Endothelial cell of umbilical vein (primary cell): ENCODE data around the gene RSPH1. TPM values are rescaled to one million over a fixed set of nuclear protein-coding genes. Genes with fewer than 3 reads are reported as not detected.

Experiments used
- BruUV-seq: library from RNA; stranded (reverse); fragments of 400-500 nt; replicated peaks from 2 replicates; lab custom pipeline; 2021; lab: Mats Ljungman, UMichigan
- CTCF ChIA-PET: fragments of 300-600, 350-600 bp; sonication (Branson Sonifier 250); formaldehyde crosslinking; loops from one replicate; lab custom pipeline; 2021; ENCODE audit warnings: antibody characterized with exemption, inconsistent platforms; lab: Charles Lee
- POLR2A ChIA-PET: fragments of 300-600, 350-600 bp; sonication (Branson Sonifier 250); formaldehyde crosslinking; loops from one replicate; lab custom pipeline; 2021; ENCODE audit warnings: antibody characterized with exemption, inconsistent platforms; lab: Charles Lee
- DNase-seq: peaks from one replicate; pipeline ENCODE4 v3.0.0-alpha.2; 2011; ENCODE audit warnings: low read depth, low spot score
- FAIRE-seq: peaks from 2 replicates; lab custom pipeline; 2011; peaks lifted over from hg19 to GRCh38; lab: Jason Lieb, UNC
- H2AFZ ChIP-seq: 2 replicates; pipeline ENCODE4 v1.6.0; 2012; ENCODE audit warnings: low read depth, low read length, control low read depth, inconsistent platforms
- H3K27ac ChIP-seq: 2 replicates; pipeline ENCODE4 v1.5.1; 2011; ENCODE audit warnings: low read depth, mild to moderate bottlenecking, control low read depth, low read length, moderate library complexity; ENCODE audit not compliant: insufficient read depth
- H3K27me3 ChIP-seq, 2 experiments: 2 replicates each; pipeline versions ENCODE4 v1.6.0 to v1.6.1; 2011; ENCODE audit warnings: low read length in 2 of 2, mixed read lengths in 1 of 2; ENCODE audit not compliant: control insufficient read depth in 2 of 2, insufficient read depth in 2 of 2
- H3K36me3 ChIP-seq, 2 experiments: 2 replicates in 1 of 2; 3 replicates in 1 of 2; pipeline ENCODE4 v1.5.1; 2011; ENCODE audit warnings: low read length in 2 of 2, mild to moderate bottlenecking in 1 of 2, moderate library complexity in 1 of 2; ENCODE audit not compliant: control insufficient read depth in 2 of 2, insufficient read depth in 2 of 2; ENCODE audit errors: extremely low read depth in 1 of 2
- H3K4me1 ChIP-seq: 3 replicates; pipeline ENCODE4 v1.5.1; 2011; ENCODE audit warnings: mild to moderate bottlenecking, low read length; ENCODE audit not compliant: control insufficient read depth, insufficient read depth; ENCODE audit errors: extremely low read depth
- H3K4me2 ChIP-seq: 2 replicates; pipeline ENCODE4 v1.6.1; 2011; ENCODE audit warnings: low read length, control low read depth, mixed read lengths; ENCODE audit not compliant: insufficient read depth
- H3K4me3 ChIP-seq, 3 experiments: fragments of 200-600 bp in 1 of 3; sonication (generic), shearing (Covaris generic) in 1 of 3; replicated peaks in 1 of 3; 2 replicates each; pipeline ENCODE4 v1.5.1; 2011 to 2016; ENCODE audit warnings: control low read depth in 3 of 3, low read length in 3 of 3, mild to moderate bottlenecking in 2 of 3, inconsistent platforms in 1 of 3, low read depth in 1 of 3, moderate library complexity in 1 of 3; ENCODE audit not compliant: insufficient read depth in 1 of 3
- H3K79me2 ChIP-seq: 2 replicates; pipeline ENCODE4 v1.6.0; 2012; ENCODE audit warnings: low read length, inconsistent platforms; ENCODE audit not compliant: control insufficient read depth, insufficient read depth
- H3K9ac ChIP-seq: replicated peaks from 2 replicates; pipeline ENCODE3; 2011; ENCODE audit warnings: low read length, control low read depth; ENCODE audit not compliant: insufficient read depth; ENCODE audit errors: extremely low read depth
- H3K9me1 ChIP-seq: replicated peaks from 3 replicates; pipeline ENCODE4 v1.6.0; 2011; ENCODE audit warnings: mild to moderate bottlenecking, low read length; ENCODE audit not compliant: control insufficient read depth, insufficient read depth; ENCODE audit errors: extremely low read depth
- H3K9me3 ChIP-seq: replicated peaks from 2 replicates; pipeline ENCODE4 v1.5.1; 2012; ENCODE audit warnings: low read length, inconsistent platforms; ENCODE audit not compliant: control insufficient read depth, insufficient read depth
- H4K20me1 ChIP-seq: replicated peaks from 2 replicates; pipeline ENCODE3; 2011; ENCODE audit warnings: mild to moderate bottlenecking, low read length; ENCODE audit not compliant: control insufficient read depth, insufficient read depth; ENCODE audit errors: extremely low read depth
- CTCF ChIP-seq, 2 donors: IDR thresholded peaks; 1 replicate in 1 of 2; 2 replicates in 1 of 2; pipeline ENCODE4 v1.5.1; 2011; ENCODE audit warnings: low read length in 2 of 2, mild to moderate bottlenecking in 2 of 2, moderate library complexity in 2 of 2, control low read depth in 1 of 2, inconsistent platforms in 1 of 2, low read depth in 1 of 2; ENCODE audit not compliant: insufficient read depth in 1 of 2; ENCODE audit errors: extremely low read depth in 1 of 2
- EZH2 ChIP-seq: IDR thresholded peaks from 2 replicates; pipeline ENCODE4 v1.6.1; 2012; ENCODE audit warnings: borderline replicate concordance, low read depth, mild to moderate bottlenecking, moderate library complexity, low read length, inconsistent platforms; ENCODE audit not compliant: severe bottlenecking
- FOS ChIP-seq: IDR thresholded peaks from 2 replicates; pipeline ENCODE4 v1.6.1; 2011; ENCODE audit warnings: mild to moderate bottlenecking, low read length, moderate library complexity, borderline replicate concordance; ENCODE audit not compliant: insufficient read depth
- GATA2 ChIP-seq: IDR thresholded peaks from 2 replicates; pipeline ENCODE4 v1.7.0; 2011; ENCODE audit warnings: low read depth, mild to moderate bottlenecking, moderate library complexity, mixed read lengths, low read length; ENCODE audit not compliant: insufficient read length, insufficient read depth
- JUN ChIP-seq: IDR thresholded peaks from 2 replicates; pipeline ENCODE4 v1.6.1; 2011; ENCODE audit warnings: borderline replicate concordance, low read depth; ENCODE audit not compliant: insufficient read length, insufficient read depth
- MYC ChIP-seq: IDR thresholded peaks from one replicate; pipeline ENCODE4 v1.6.1; 2011; ENCODE audit warnings: mild to moderate bottlenecking, low read depth, low read length
- POLR2A ChIP-seq: IDR thresholded peaks from 2 replicates; pipeline ENCODE4 v1.6.1; 2012; ENCODE audit warnings: low read depth, mild to moderate bottlenecking, control low read depth, low read length
- POLR2AphosphoS5 ChIP-seq: IDR thresholded peaks from 2 replicates; pipeline ENCODE4 v1.6.1; 2012; ENCODE audit warnings: low read depth, mild to moderate bottlenecking, control low read depth, low read length, moderate library complexity; ENCODE audit not compliant: insufficient read depth
- dilution Hi-C: fragments of 300-500 bp; cut with MboI; formaldehyde crosslinking; loops from one replicate; pipeline ENCODE4 v1.15.0; 2019; ENCODE audit warnings: low sequenced_read_pairs; ENCODE audit not compliant: extremely low pct_ligation_motif_present
- intact Hi-C: fragments of 100-400 bp; cut with micrococcal nuclease; formaldehyde crosslinking; loops from one replicate; pipeline ENCODE4 v1.10.0; 2022
- polyA plus RNA-seq, 4 experiments: library from polyadenylated mRNA; depleted of rRNA in 3 of 4; stranded (reverse) in 3 of 4; unstranded in 1 of 4; fragments of >200 nt; gene quantifications; 2 replicates each; pipeline versions ENCODE4 v1.2.1 to v1.2.3, GENCODE V29; 2011 to 2012; ENCODE audit warnings: missing spikeins in 1 of 4
- total RNA-seq: library from RNA; stranded (reverse); gene quantifications from 2 replicates; pipeline ENCODE4 v1.2.3, GENCODE V29; 2021
- TF ChIP-seq, protein P1 (sequence below): IDR thresholded peaks from 2 replicates; pipeline ENCODE4 v1.6.1; 2011; ENCODE audit not compliant: insufficient read depth, insufficient read length

RSPH1 gene
- total and polyA plus RNA-seq, 2 donors (not counting 3 experiments of a cell fraction or from before 2014, with no cell fraction given) = 0.08 TPM; not detected in 1

- Histone ChIP-seq H3K4me3 (no peak overlapping the region), H3K27ac (no peak overlapping the region), H3K9me3 (no peaks in the 10 kb centered on the region), H3K4me2 (no peak overlapping the region), H3K79me2 (no peaks in the 10 kb centered on the region), H3K36me3 (no peaks in the 10 kb centered on the region), H4K20me1 (no peaks in the 10 kb centered on the region), H3K9me1 (no peaks in the 10 kb centered on the region), H2AFZ (no peak overlapping the region), H3K4me1 (peaks cover 4% of the 10 kb centered on the region), H3K27me3 (no peaks in the 10 kb centered on the region), H3K9ac (no peak overlapping the region)
- intact Hi-C loops (no loop called here), dilution Hi-C loops (no loop called here)
- ChIA-PET POLR2A (no interaction called here), CTCF (no interaction called here)
- DNase-seq (no peak), FAIRE-seq (no peak)
- TF ChIP-seq EZH2 = no peak
- TF ChIP-seq, protein P1, sequence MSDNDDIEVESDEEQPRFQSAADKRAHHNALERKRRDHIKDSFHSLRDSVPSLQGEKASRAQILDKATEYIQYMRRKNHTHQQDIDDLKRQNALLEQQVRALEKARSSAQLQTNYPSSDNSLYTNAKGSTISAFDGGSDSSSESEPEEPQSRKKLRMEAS = no peak
- no peak for TF ChIP-seq POLR2A
- TF ChIP-seq JUN = no peak
- no peak for TF ChIP-seq POLR2AphosphoS5
- TF ChIP-seq MYC = no peak
- no peak for TF ChIP-seq GATA2
- no peak for TF ChIP-seq FOS
- no peak for TF ChIP-seq CTCF (IDR thresholded peaks at IDR 0.05; ENCODE audit: extremely low read depth in 1 of 2, insufficient read depth in 1 of 2, low read depth in 1 of 2, low read length in 2 of 2)
- BruUV-seq = no TSS peak
Observed at GRCh38 chr21:42533963-42534355, 37.9 kb upstream of the RSPH1 start.
